Fibroblast of lung (primary cell): ENCODE results near the gene SOCS2. TPM values are rescaled to one million over a fixed set of nuclear protein-coding genes. Genes with fewer than 3 reads are reported as not detected.

Experiments used
- DNase-seq, 2 donors: peaks; one replicate each; pipeline versions ENCODE4 v3.0.0 to v3.0.0-alpha.2; 2010; ENCODE audit warnings: low read depth in 2 of 2
- H2AFZ ChIP-seq: 2 replicates; pipeline ENCODE4 v1.5.1; 2012; ENCODE audit warnings: low read length, control low read depth, inconsistent platforms
- H3K27ac ChIP-seq: 2 replicates; pipeline ENCODE4 v1.5.1; 2011; ENCODE audit warnings: low read length, control low read depth; ENCODE audit not compliant: insufficient read depth
- H3K27me3 ChIP-seq: 2 replicates; pipeline ENCODE4 v1.5.1; 2011; ENCODE audit warnings: mild to moderate bottlenecking, low read length; ENCODE audit not compliant: control insufficient read depth, insufficient read depth
- H3K36me3 ChIP-seq: 2 replicates; pipeline ENCODE4 v1.5.1; 2011; ENCODE audit warnings: low read length; ENCODE audit not compliant: control insufficient read depth, insufficient read depth
- H3K4me1 ChIP-seq: 2 replicates; pipeline ENCODE4 v1.5.1; 2011; ENCODE audit warnings: low read length; ENCODE audit not compliant: control insufficient read depth, insufficient read depth; ENCODE audit errors: extremely low read depth
- H3K4me2 ChIP-seq: 2 replicates; pipeline ENCODE4 v1.5.1; 2011; ENCODE audit warnings: low read length, control low read depth; ENCODE audit not compliant: insufficient read depth; ENCODE audit errors: extremely low read depth
- H3K4me3 ChIP-seq, 4 experiments: fragments of 200-600 bp in 1 of 4; sonication (generic) in 1 of 4; replicated peaks in 1 of 4; 2 replicates each; pipeline ENCODE4 v1.5.1; 2011 to 2016; ENCODE audit warnings: low read length in 4 of 4, low read depth in 3 of 4, mild to moderate bottlenecking in 3 of 4, control low read depth in 2 of 4, inconsistent platforms in 1 of 4, mixed read lengths in 1 of 4; ENCODE audit not compliant: insufficient read depth in 1 of 4; ENCODE audit errors: control extremely low read depth in 1 of 4
- H3K79me2 ChIP-seq: 2 replicates; pipeline ENCODE4 v1.5.1; 2012; ENCODE audit warnings: mild to moderate bottlenecking, low read length, inconsistent platforms; ENCODE audit not compliant: control insufficient read depth, insufficient read depth
- H3K9ac ChIP-seq: 2 replicates; pipeline ENCODE4 v1.5.1; 2011; ENCODE audit warnings: mild to moderate bottlenecking, low read length, control low read depth; ENCODE audit not compliant: insufficient read depth
- H3K9me3 ChIP-seq: 2 replicates; pipeline ENCODE4 v1.5.1; 2012; ENCODE audit warnings: low read depth, low read length; ENCODE audit not compliant: control insufficient read depth, insufficient read depth
- H4K20me1 ChIP-seq: 2 replicates; pipeline ENCODE4 v1.5.1; 2011; ENCODE audit warnings: low read length; ENCODE audit not compliant: control insufficient read depth, insufficient read depth; ENCODE audit errors: extremely low read depth
- CTCF ChIP-seq, 2 donors: IDR thresholded peaks in 1 of 2; conservative IDR thresholded peaks in 1 of 2; 1 replicate in 1 of 2; 2 replicates in 1 of 2; pipeline ENCODE4 v1.5.1; 2011 to 2012; ENCODE audit warnings: low read length in 2 of 2, control low read depth in 1 of 2, inconsistent platforms in 1 of 2, low read depth in 1 of 2, mild to moderate bottlenecking in 1 of 2
- EZH2 ChIP-seq: IDR thresholded peaks from 2 replicates; pipeline ENCODE4 v1.5.1; 2012; ENCODE audit warnings: low read length, control low read depth, mild to moderate bottlenecking; ENCODE audit errors: missing control alignments
- polyA plus RNA-seq, 2 donors: library from polyadenylated mRNA; depleted of rRNA in 1 of 2; stranded (reverse) in 1 of 2; unstranded in 1 of 2; fragments of >200 nt; gene quantifications; 2 replicates each; pipeline ENCODE4 v1.2.1, GENCODE V29; 2011 to 2012; ENCODE audit warnings: missing spikeins in 1 of 2
- total RNA-seq: library from RNA; depleted of rRNA; stranded (reverse); fragments of >200 nt; gene quantifications from 2 replicates; pipeline ENCODE4 v1.2.1, GENCODE V29; 2014

Gene SOCS2
- total and polyA plus RNA-seq, 2 donors (not counting 1 experiment from before 2014, with no cell fraction given), result 105 to 113 TPM

GRCh38 chr12:93577222-93577621 lies 4.7 kb downstream of the SOCS2 start:
- peak overlapping the region; percentile 3 for H3K27ac ChIP-seq
- H3K79me2 ChIP-seq, result peaks cover 73% of the 10 kb centered on the region
- H3K36me3 ChIP-seq, result peaks cover 2% of the 10 kb centered on the region
- H3K4me1 ChIP-seq, result peaks cover 18% of the 10 kb centered on the region
- peak overlapping the region in 1 of 4 experiments; percentile 18 for H3K4me3 ChIP-seq
- no peaks in the 10 kb centered on the region for H4K20me1 ChIP-seq
- no peak overlapping the region for H2AFZ ChIP-seq
- TF ChIP-seq EZH2 (no peak), CTCF (conservative IDR thresholded peaks at IDR 0.05 in 1 of 2, IDR thresholded peaks at IDR 0.05 in 1 of 2; ENCODE audit: low read depth in 1 of 2, low read length in 2 of 2) (no peak)
- H3K9me3 ChIP-seq, result no peaks in the 10 kb centered on the region
- peak overlapping the region; percentile 76 for H3K4me2 ChIP-seq
- no peak overlapping the region for H3K9ac ChIP-seq
- DNase-seq, result no peak
- no peaks in the 10 kb centered on the region for H3K27me3 ChIP-seq

GRCh38 chr12:93578221-93578620 lies 5.7 kb downstream of the SOCS2 start:
- Histone ChIP-seq H3K4me3 (no peak overlapping the region), H3K4me2 (peak overlapping the region; percentile 56), H4K20me1 (no peaks in the 10 kb centered on the region), H3K27ac (peak overlapping the region; percentile 3), H3K9ac (no peak overlapping the region), H2AFZ (no peak overlapping the region), H3K36me3 (peaks cover 2% of the 10 kb centered on the region), H3K79me2 (peaks cover 63% of the 10 kb centered on the region), H3K27me3 (no peaks in the 10 kb centered on the region), H3K4me1 (peaks cover 18% of the 10 kb centered on the region), H3K9me3 (no peaks in the 10 kb centered on the region)
- TF ChIP-seq EZH2 (no peak), CTCF (conservative IDR thresholded peaks at IDR 0.05 in 1 of 2, IDR thresholded peaks at IDR 0.05 in 1 of 2; ENCODE audit: low read depth in 1 of 2, low read length in 2 of 2) (no peak)
- no peak for DNase-seq

GRCh38 chr12:93580682-93581081 lies 8.2 kb downstream of the SOCS2 start:
- no peak for DNase-seq
- H2AFZ ChIP-seq, result no peak overlapping the region
- TF ChIP-seq EZH2 (no peak), CTCF (conservative IDR thresholded peaks at IDR 0.05 in 1 of 2, IDR thresholded peaks at IDR 0.05 in 1 of 2; ENCODE audit: low read depth in 1 of 2, low read length in 2 of 2) (no peak)

More at GRCh38 chr12:93580682-93581081, 8.2 kb downstream of the SOCS2 start:
- H3K9ac ChIP-seq, result no peak overlapping the region
- H3K27me3 ChIP-seq, result no peaks in the 10 kb centered on the region
- no peak overlapping the region for H3K27ac ChIP-seq
- no peak overlapping the region for H3K4me3 ChIP-seq
- H3K36me3 ChIP-seq, result no peaks in the 10 kb centered on the region
- no peak overlapping the region for H3K4me2 ChIP-seq
- peaks cover 16% of the 10 kb centered on the region for H3K4me1 ChIP-seq
- no peaks in the 10 kb centered on the region for H3K9me3 ChIP-seq
- peaks cover 39% of the 10 kb centered on the region for H3K79me2 ChIP-seq
- no peaks in the 10 kb centered on the region for H4K20me1 ChIP-seq
